GM13976 (cell line): ENCODE measurements around the gene R3HCC1L.

Experiments used
- DNase-seq: peaks from one replicate; pipeline ENCODE4 v3.0.0; 2012; ENCODE audit warnings: low spot score
- CTCF ChIP-seq: IDR thresholded peaks from 2 replicates; pipeline ENCODE4 v1.5.1; 2012; ENCODE audit warnings: borderline replicate concordance, mild to moderate bottlenecking; ENCODE audit not compliant: insufficient read depth; ENCODE audit errors: extremely low read depth, missing control alignments, control extremely low read depth
- in situ Hi-C: fragments of 300-500 bp; cut with MboI; formaldehyde crosslinking; loops from one replicate; pipeline ENCODE4 v1.12.0; 2022; ENCODE audit warnings: low sequenced_read_pairs, mixed read lengths, inconsistent platforms; ENCODE audit not compliant: unreplicated experiment

The R3HCC1L gene

DNA sequence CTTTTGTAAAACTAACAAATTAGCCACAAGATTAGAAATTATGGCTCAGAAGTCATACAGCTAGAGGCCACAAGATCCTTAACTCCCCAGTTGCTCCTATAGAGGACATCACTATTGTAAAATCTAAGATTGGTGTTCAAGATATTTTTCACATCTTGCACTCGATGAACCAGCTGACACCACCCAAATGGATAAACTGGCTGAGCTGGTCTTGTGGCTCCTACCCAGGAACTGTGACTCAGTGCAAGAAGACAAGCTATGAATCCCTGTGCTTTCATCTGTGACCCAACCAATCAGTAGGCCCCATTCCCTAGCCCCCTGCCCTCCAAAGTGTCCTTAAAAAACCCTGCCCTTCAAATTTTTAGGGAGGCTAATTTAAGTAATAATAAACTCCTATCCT, 27.9 kb upstream of the R3HCC1L start:
- in situ Hi-C loops = no loop called here
- DNase-seq = no peak
- TF ChIP-seq CTCF = no peak

DNA sequence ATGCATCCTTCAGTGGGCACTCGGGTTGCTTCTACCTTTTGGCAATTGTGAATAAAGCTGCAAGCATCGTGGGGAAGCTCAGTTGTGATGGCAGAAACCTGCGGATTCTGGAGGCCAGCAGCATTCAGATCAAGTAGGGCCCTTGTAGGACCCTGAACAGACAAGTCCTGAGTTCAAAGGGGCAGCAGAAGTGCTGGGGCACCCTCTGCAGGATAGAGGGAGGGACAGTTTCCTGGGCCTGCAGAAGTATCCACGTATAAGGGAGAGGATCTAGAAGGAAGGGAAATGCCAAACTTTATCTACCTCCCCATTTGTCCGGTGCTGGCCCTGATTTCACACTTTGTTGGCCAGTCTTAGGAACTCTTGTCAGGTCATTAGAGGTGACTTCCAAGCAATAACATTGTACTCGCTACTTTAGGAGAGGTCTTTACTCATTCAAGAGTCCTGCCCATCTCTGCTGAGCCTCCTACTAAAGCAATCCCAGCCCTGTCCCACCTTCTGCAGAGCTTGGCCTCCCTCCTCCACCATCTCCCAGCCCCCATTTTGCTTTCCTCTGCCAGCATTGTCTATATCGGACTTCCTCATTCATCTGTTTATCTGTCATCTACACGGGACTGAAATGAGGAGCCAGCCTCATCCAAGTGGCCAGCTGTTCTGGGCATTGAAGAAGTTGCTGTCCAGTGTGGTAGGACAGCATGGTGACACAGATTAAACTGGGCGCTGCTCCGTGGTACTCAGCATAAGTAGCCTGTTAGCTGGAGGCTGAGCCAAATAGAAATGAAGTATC, 26.6 kb upstream of the R3HCC1L start:
- TF ChIP-seq CTCF = no peak
- in situ Hi-C loops = no loop called here
- DNase-seq = no peak

GRCh38 chr10:98110356-98110755, 24.1 kb upstream of the R3HCC1L start:
- TF ChIP-seq CTCF = no peak
- in situ Hi-C loops = no loop called here
- DNase-seq = no peak

- in situ Hi-C loops = no loop called here
- no peak for DNase-seq
- no peak for TF ChIP-seq CTCF
These were observed 19.2 kb upstream of the R3HCC1L start for GRCh38 chr10:98115031-98115787.

GRCh38 chr10:98119891-98120290, 14.6 kb upstream of the R3HCC1L start:
- in situ Hi-C loops = no loop called here

More at GRCh38 chr10:98119891-98120290, 14.6 kb upstream of the R3HCC1L start:
- no peak for TF ChIP-seq CTCF
- DNase-seq = no peak
